Neural crest cell (in vitro differentiated cells): ENCODE results near the gene PTPRB. TPM values are rescaled to one million over a fixed set of nuclear protein-coding genes. Genes with fewer than 3 reads are reported as not detected.

Source experiments
- DNase-seq: peaks from one replicate; pipeline ENCODE4 v3.0.0; 2021; ENCODE audit warnings: low read depth, mixed read lengths, low spot score
- H3K27ac Mint-ChIP-seq: one replicate; pipeline ENCODE4 v1.8.0; 2021; ENCODE audit warnings: mild to moderate bottlenecking, mixed read lengths; ENCODE audit not compliant: unreplicated experiment
- H3K27me3 Mint-ChIP-seq: 2 replicates; pipeline ENCODE4 v1.8.0; 2021; ENCODE audit warnings: low read depth, mild to moderate bottlenecking, mixed read lengths
- H3K36me3 Mint-ChIP-seq: 2 replicates; pipeline ENCODE4 v1.8.0; 2021; ENCODE audit warnings: low read depth, mild to moderate bottlenecking, mixed read lengths
- H3K4me1 Mint-ChIP-seq: 2 replicates; pipeline ENCODE4 v1.8.0; 2021; ENCODE audit warnings: mixed read lengths
- H3K4me3 Mint-ChIP-seq: one replicate; pipeline ENCODE4 v1.8.0; 2021; ENCODE audit warnings: mild to moderate bottlenecking, mixed read lengths
- H3K9me3 Mint-ChIP-seq: 2 replicates; pipeline ENCODE4 v1.8.0; 2021; ENCODE audit warnings: mixed read lengths
- total RNA-seq: library from RNA; stranded (reverse); gene quantifications from 2 replicates; pipeline ENCODE4 v1.2.1, GENCODE V29; 2021
- TF ChIP-seq, protein P1 (sequence below): fragments of 200-600 bp; sonication (generic); conservative IDR thresholded peaks from 2 replicates; pipeline ENCODE4 v1.5.0; 2021; ENCODE audit warnings: antibody characterized with exemption, mild to moderate bottlenecking

Gene PTPRB
- total RNA-seq, 1 donor from 2014 or later: 0.93 TPM

GRCh38 chr12:70644861-70645260 lies 7.6 kb upstream of the PTPRB start:
- H3K4me1 Mint-ChIP-seq: peaks cover 17% of the 10 kb centered on the region
- H3K27ac Mint-ChIP-seq: no peak overlapping the region
- peaks cover 3% of the 10 kb centered on the region for H3K27me3 Mint-ChIP-seq
- H3K9me3 Mint-ChIP-seq: no peaks in the 10 kb centered on the region
- TF ChIP-seq, protein P1, sequence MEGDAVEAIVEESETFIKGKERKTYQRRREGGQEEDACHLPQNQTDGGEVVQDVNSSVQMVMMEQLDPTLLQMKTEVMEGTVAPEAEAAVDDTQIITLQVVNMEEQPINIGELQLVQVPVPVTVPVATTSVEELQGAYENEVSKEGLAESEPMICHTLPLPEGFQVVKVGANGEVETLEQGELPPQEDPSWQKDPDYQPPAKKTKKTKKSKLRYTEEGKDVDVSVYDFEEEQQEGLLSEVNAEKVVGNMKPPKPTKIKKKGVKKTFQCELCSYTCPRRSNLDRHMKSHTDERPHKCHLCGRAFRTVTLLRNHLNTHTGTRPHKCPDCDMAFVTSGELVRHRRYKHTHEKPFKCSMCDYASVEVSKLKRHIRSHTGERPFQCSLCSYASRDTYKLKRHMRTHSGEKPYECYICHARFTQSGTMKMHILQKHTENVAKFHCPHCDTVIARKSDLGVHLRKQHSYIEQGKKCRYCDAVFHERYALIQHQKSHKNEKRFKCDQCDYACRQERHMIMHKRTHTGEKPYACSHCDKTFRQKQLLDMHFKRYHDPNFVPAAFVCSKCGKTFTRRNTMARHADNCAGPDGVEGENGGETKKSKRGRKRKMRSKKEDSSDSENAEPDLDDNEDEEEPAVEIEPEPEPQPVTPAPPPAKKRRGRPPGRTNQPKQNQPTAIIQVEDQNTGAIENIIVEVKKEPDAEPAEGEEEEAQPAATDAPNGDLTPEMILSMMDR: no peak
- no peaks in the 10 kb centered on the region for H3K36me3 Mint-ChIP-seq
- DNase-seq: no peak
- H3K4me3 Mint-ChIP-seq: no peak overlapping the region

DNA sequence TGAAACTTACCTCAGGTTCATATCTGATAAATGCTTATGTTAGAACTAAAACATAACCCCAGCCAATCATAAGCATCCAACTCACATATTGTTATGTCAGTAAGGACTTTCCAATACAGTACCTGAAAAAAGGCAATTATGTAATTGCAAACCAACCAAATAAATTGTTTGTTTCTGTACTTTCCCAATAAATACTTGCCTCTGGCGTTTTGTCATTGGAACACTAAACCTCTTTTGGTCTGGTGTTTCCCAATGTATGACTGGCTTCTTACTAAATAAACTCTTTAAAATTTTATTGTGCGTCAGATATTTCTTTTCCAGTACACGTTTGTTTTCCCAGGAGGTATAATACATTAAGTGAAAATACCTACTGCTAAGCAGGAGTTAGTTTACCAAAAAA lies 6.7 kb upstream of the PTPRB start:
- Mint-ChIP-seq H3K9me3 (no peaks in the 10 kb centered on the region), H3K36me3 (no peaks in the 10 kb centered on the region), H3K4me3 (no peak overlapping the region), H3K27me3 (peaks cover 3% of the 10 kb centered on the region), H3K4me1 (peaks cover 17% of the 10 kb centered on the region), H3K27ac (no peak overlapping the region)
- DNase-seq: no peak
- TF ChIP-seq, protein P1: no peak

- TF ChIP-seq, protein P1: no peak
- DNase-seq: no peak
- H3K4me3 Mint-ChIP-seq: no peak overlapping the region
- peaks cover 16% of the 10 kb centered on the region for H3K4me1 Mint-ChIP-seq
- no peak overlapping the region for H3K27ac Mint-ChIP-seq
- no peaks in the 10 kb centered on the region for H3K9me3 Mint-ChIP-seq
- peaks cover 3% of the 10 kb centered on the region for H3K27me3 Mint-ChIP-seq
- no peaks in the 10 kb centered on the region for H3K36me3 Mint-ChIP-seq
Observed at GRCh38 chr12:70641691-70642090, 4.5 kb upstream of the PTPRB start.

GRCh38 chr12:70640901-70641300 lies 3.7 kb upstream of the PTPRB start:
- Mint-ChIP-seq H3K36me3 (no peaks in the 10 kb centered on the region), H3K4me1 (peaks cover 9% of the 10 kb centered on the region), H3K4me3 (no peak overlapping the region), H3K9me3 (no peaks in the 10 kb centered on the region), H3K27ac (no peak overlapping the region), H3K27me3 (peaks cover 3% of the 10 kb centered on the region)
- no peak for DNase-seq
- TF ChIP-seq, protein P1: no peak

- no peak for DNase-seq
- Mint-ChIP-seq H3K4me3 (no peak overlapping the region), H3K27ac (no peak overlapping the region), H3K4me1 (no peaks in the 10 kb centered on the region), H3K36me3 (no peaks in the 10 kb centered on the region), H3K9me3 (no peaks in the 10 kb centered on the region), H3K27me3 (no peaks in the 10 kb centered on the region)
- TF ChIP-seq, protein P1: no peak
Observed at GRCh38 chr12:70639535-70639934, 2.3 kb upstream of the PTPRB start.
